GM23248 (cell line): ENCODE results near the gene CKAP4. TPM values are rescaled to one million over a fixed set of nuclear protein-coding genes. Genes with fewer than 3 reads are reported as not detected.

ENCODE experiments used
- DNase-seq: peaks from one replicate; pipeline ENCODE4 v3.0.0-alpha.2; 2015
- H2AFZ ChIP-seq: fragments of 200-600 bp; sonication (generic); 2 replicates; pipeline ENCODE4 v1.6.1; 2016; ENCODE audit warnings: antibody characterized with exemption
- H3F3A ChIP-seq: fragments of 200-600 bp; sonication (generic); 2 replicates; pipeline ENCODE4 v1.6.1; 2016; ENCODE audit warnings: mild to moderate bottlenecking, antibody characterized with exemption, mixed run types; ENCODE audit not compliant: insufficient read depth
- H3K27ac ChIP-seq: fragments of 200-600 bp; sonication (generic); 2 replicates; pipeline ENCODE4 v1.5.1; 2016; ENCODE audit warnings: mild to moderate bottlenecking
- H3K27me3 ChIP-seq: fragments of 200-600 bp; sonication (generic); replicated peaks from 2 replicates; pipeline ENCODE4 v1.6.1; 2016; ENCODE audit warnings: mild to moderate bottlenecking; ENCODE audit not compliant: insufficient read depth
- H3K36me3 ChIP-seq: fragments of 200-600 bp; sonication (generic); 2 replicates; pipeline ENCODE4 v1.6.1; 2016; ENCODE audit warnings: low read depth, mild to moderate bottlenecking
- H3K4me1 ChIP-seq: fragments of 200-600 bp; sonication (generic); 2 replicates; pipeline ENCODE4 v1.6.1; 2016; ENCODE audit warnings: mild to moderate bottlenecking; ENCODE audit not compliant: insufficient read depth
- H3K4me2 ChIP-seq: fragments of 200-600 bp; sonication (generic); one replicate; pipeline ENCODE4 v1.6.1; 2016; ENCODE audit warnings: mild to moderate bottlenecking; ENCODE audit not compliant: unreplicated experiment
- H3K4me3 ChIP-seq: fragments of 200-600 bp; sonication (generic); 2 replicates; pipeline ENCODE4 v1.5.1; 2016; ENCODE audit warnings: mild to moderate bottlenecking
- H3K79me2 ChIP-seq: fragments of 200-600 bp; sonication (generic); 2 replicates; pipeline ENCODE4 v1.6.1; 2016; ENCODE audit warnings: mild to moderate bottlenecking; ENCODE audit not compliant: insufficient read depth
- H3K9ac ChIP-seq: fragments of 200-600 bp; sonication (generic); 2 replicates; pipeline ENCODE4 v1.6.1; 2016; ENCODE audit warnings: mild to moderate bottlenecking
- H3K9me2 ChIP-seq: fragments of 200-600 bp; sonication (generic); 2 replicates; pipeline ENCODE4 v1.6.1; 2016; ENCODE audit warnings: mixed run types, mild to moderate bottlenecking, moderate library complexity; ENCODE audit not compliant: insufficient read depth
- H3K9me3 ChIP-seq: fragments of 200-600 bp; sonication (generic); one replicate; pipeline ENCODE4 v1.6.1; 2017; ENCODE audit warnings: low read depth
- H4K20me1 ChIP-seq: fragments of 200-600 bp; sonication (generic); 2 replicates; pipeline ENCODE4 v1.6.0; 2016; ENCODE audit not compliant: insufficient read depth
- EZH2 ChIP-seq: fragments of 200-600 bp; sonication (generic); IDR thresholded peaks from 2 replicates; pipeline ENCODE4 v1.6.1; 2018; ENCODE audit warnings: antibody characterized with exemption, mild to moderate bottlenecking; ENCODE audit not compliant: insufficient read depth, poor library complexity, severe bottlenecking
- EZH2phosphoT487 ChIP-seq: fragments of 200-600 bp; sonication (generic); IDR thresholded peaks from 2 replicates; pipeline ENCODE4 v1.6.1; 2018; ENCODE audit warnings: antibody characterized with exemption, moderate library complexity, mild to moderate bottlenecking, low read depth; ENCODE audit not compliant: insufficient read depth
- WGBS, 2 experiments: methylation state at CpG; one replicate each; pipeline ENCODE4 v1.1.6; 2015 to 2017; ENCODE audit warnings: low lambda C conversion rate in 2 of 2, low coverage in 1 of 2; ENCODE audit errors: missing lambda C conversion rate in 2 of 2; 5-methylcytosine and 5-hydroxymethylcytosine counted together
- in situ Hi-C: fragments of 300-500 bp; cut with MboI; formaldehyde crosslinking; loops from 2 replicates; pipeline ENCODE4 v1.15.0; 2020
- polyA plus RNA-seq: library from polyadenylated mRNA; unstranded; fragments of >200 nt; fragmentation: Nextera tagmentation; extraction: Ambion mirVana; gene quantifications from 2 replicates; pipeline ENCODE4 v1.2.1, GENCODE V29; 2016
- total RNA-seq: library from RNA; depleted of rRNA; stranded (reverse); fragments of >200 nt; shearing (Covaris generic); gene quantifications from 2 replicates; pipeline ENCODE4 v1.2.3, GENCODE V29; 2014

The CKAP4 gene
- total and polyA plus RNA-seq, 2 experiments from 2014 or later = 219 to 318 TPM

- peak overlapping the region; percentile 96 for H3K27ac ChIP-seq
- peaks cover 5% of the 10 kb centered on the region; the same call in 1 of the 2 replicates for H4K20me1 ChIP-seq
- peaks cover 26% of the 10 kb centered on the region for H3K4me1 ChIP-seq
- peak overlapping the region; percentile 95 for H3K9ac ChIP-seq
- DNase-seq = no peak
- H3K4me3 ChIP-seq = peak overlapping the region; percentile 80; the same call in 1 of the 2 replicates
- H3K27me3 ChIP-seq = no peaks in the 10 kb centered on the region
- no peaks in the 10 kb centered on the region for H3K9me2 ChIP-seq
- 0 out of 2 replicates have a peak, but pooled peaks cover under 1% of the 10 kb centered on the region for H3K36me3 ChIP-seq
- H3K4me2 ChIP-seq = peak overlapping the region; percentile 90
- no peaks in the 10 kb centered on the region for H3K9me3 ChIP-seq
- H3K79me2 ChIP-seq = peaks cover 21% of the 10 kb centered on the region
- in situ Hi-C loops = no loop called here
- peaks cover 46% of the 10 kb centered on the region for H3F3A ChIP-seq
- no peak overlapping the region for H2AFZ ChIP-seq
- WGBS, 2 experiments = 78 to 79% methylated on average over 5 of the region's 5 CpGs
- TF ChIP-seq EZH2 (no peak), EZH2phosphoT487 (no peak)
These were observed 1.8 kb upstream of the CKAP4 start for GRCh38 chr12:106249411-106250135.

GRCh38 chr12:106248846-106249371 lies 1.1 kb upstream of the CKAP4 start:
- peaks cover 33% of the 10 kb centered on the region for H3K4me1 ChIP-seq
- DNase-seq = peak; percentile 90
- H3K79me2 ChIP-seq = peaks cover 28% of the 10 kb centered on the region
- no peaks in the 10 kb centered on the region for H3K9me3 ChIP-seq
- H3K4me2 ChIP-seq = peak overlapping the region; percentile 90
- no peaks in the 10 kb centered on the region for H3K27me3 ChIP-seq
- peaks cover 5% of the 10 kb centered on the region; the same call in 1 of the 2 replicates for H4K20me1 ChIP-seq
- WGBS, 2 experiments = 1 to 2% methylated on average over 12 of the region's 12 CpGs
- peak overlapping the region; percentile 64 for H2AFZ ChIP-seq
- peak overlapping the region; percentile 96 for H3K27ac ChIP-seq
- TF ChIP-seq EZH2phosphoT487 (no peak), EZH2 (no peak)
- peaks cover 46% of the 10 kb centered on the region for H3F3A ChIP-seq
- peak overlapping the region; percentile 80 for H3K4me3 ChIP-seq
- H3K9ac ChIP-seq = peak overlapping the region; percentile 95
- in situ Hi-C loops = no loop called here
- peaks cover 7% of the 10 kb centered on the region; the same call in 1 of the 2 replicates for H3K36me3 ChIP-seq
- no peaks in the 10 kb centered on the region for H3K9me2 ChIP-seq

- peaks cover 33% of the 10 kb centered on the region for H3K79me2 ChIP-seq
- no peaks in the 10 kb centered on the region for H3K9me3 ChIP-seq
- peak; percentile 89 for DNase-seq
- no peaks in the 10 kb centered on the region for H3K27me3 ChIP-seq
- peaks cover 5% of the 10 kb centered on the region; the same call in 1 of the 2 replicates for H4K20me1 ChIP-seq
- no peak for TF ChIP-seq EZH2phosphoT487
- 1% methylated on average over 12 to 36 of the region's 36 CpGs for WGBS, 2 experiments
- H3K4me3 ChIP-seq = peak overlapping the region; percentile 80
- no peaks in the 10 kb centered on the region for H3K9me2 ChIP-seq
- in situ Hi-C loops = no loop called here
- peaks cover 38% of the 10 kb centered on the region for H3K4me1 ChIP-seq
- H3K36me3 ChIP-seq = peaks cover 11% of the 10 kb centered on the region; the same call in 1 of the 2 replicates
- peak overlapping the region; percentile 95 for H3K9ac ChIP-seq
- H3K27ac ChIP-seq = peak overlapping the region; percentile 96
- peak overlapping the region; percentile 90 for H3K4me2 ChIP-seq
- H3F3A ChIP-seq = peaks cover 46% of the 10 kb centered on the region
- peak overlapping the region; percentile 64 for H2AFZ ChIP-seq
These were observed 559 bp upstream of the CKAP4 start for GRCh38 chr12:106248312-106248845.

- peaks cover 24% of the 10 kb centered on the region for H3K36me3 ChIP-seq
- in situ Hi-C loops = no loop called here
These were observed 738 bp downstream of the CKAP4 start for GRCh38 chr12:106246891-106247673.

More at GRCh38 chr12:106246891-106247673, 738 bp downstream of the CKAP4 start:
- peaks cover 49% of the 10 kb centered on the region for H3F3A ChIP-seq
- H3K27ac ChIP-seq = peak overlapping the region; percentile 96
- H3K4me2 ChIP-seq = peak overlapping the region; percentile 87
- 0 out of 2 replicates have a peak overlapping the region, but pooled peaks have one; percentile 0 for H2AFZ ChIP-seq
- peak overlapping the region; percentile 80 for H3K4me3 ChIP-seq
- WGBS, 2 experiments = 2 to 3% methylated on average over 55 to 58 of the region's 71 CpGs
- peaks cover 12% of the 10 kb centered on the region; the same call in 1 of the 2 replicates for H4K20me1 ChIP-seq
- H3K79me2 ChIP-seq = peaks cover 46% of the 10 kb centered on the region
- H3K9me2 ChIP-seq = no peaks in the 10 kb centered on the region
- DNase-seq = peak; percentile 89
- no peaks in the 10 kb centered on the region for H3K27me3 ChIP-seq
- peak overlapping the region; percentile 95 for H3K9ac ChIP-seq
- H3K9me3 ChIP-seq = no peaks in the 10 kb centered on the region
- TF ChIP-seq EZH2 = no peak
- TF ChIP-seq EZH2phosphoT487 = no peak
- peaks cover 51% of the 10 kb centered on the region for H3K4me1 ChIP-seq
